ENCODE results near the gene ST13.

DNA sequence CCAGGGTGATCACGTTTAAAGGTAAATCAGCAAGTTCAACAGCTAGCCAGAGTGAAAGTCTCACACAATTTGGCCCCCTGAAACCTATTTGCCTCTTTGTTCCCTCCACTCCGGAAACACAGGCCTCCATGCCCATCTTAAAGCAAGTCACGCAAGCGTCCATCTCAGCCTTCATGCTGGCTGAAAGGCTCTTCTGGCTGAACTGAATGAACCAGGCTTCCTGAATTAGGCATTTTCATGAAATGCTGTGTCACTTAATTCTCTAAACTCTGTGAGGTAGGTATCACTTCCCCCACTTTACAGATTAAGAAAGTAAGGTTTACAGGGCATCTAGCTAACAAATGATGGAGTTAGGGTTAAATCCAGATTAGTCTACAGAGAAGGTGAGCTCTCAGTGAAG lies 38.7 kb downstream of the ST13 start:
- TF ChIP-seq, protein P1, sequence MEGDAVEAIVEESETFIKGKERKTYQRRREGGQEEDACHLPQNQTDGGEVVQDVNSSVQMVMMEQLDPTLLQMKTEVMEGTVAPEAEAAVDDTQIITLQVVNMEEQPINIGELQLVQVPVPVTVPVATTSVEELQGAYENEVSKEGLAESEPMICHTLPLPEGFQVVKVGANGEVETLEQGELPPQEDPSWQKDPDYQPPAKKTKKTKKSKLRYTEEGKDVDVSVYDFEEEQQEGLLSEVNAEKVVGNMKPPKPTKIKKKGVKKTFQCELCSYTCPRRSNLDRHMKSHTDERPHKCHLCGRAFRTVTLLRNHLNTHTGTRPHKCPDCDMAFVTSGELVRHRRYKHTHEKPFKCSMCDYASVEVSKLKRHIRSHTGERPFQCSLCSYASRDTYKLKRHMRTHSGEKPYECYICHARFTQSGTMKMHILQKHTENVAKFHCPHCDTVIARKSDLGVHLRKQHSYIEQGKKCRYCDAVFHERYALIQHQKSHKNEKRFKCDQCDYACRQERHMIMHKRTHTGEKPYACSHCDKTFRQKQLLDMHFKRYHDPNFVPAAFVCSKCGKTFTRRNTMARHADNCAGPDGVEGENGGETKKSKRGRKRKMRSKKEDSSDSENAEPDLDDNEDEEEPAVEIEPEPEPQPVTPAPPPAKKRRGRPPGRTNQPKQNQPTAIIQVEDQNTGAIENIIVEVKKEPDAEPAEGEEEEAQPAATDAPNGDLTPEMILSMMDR (conservative IDR thresholded peaks at IDR 0.05 in 1 of 2, IDR thresholded peaks at IDR 0.05 in 1 of 2; ENCODE audit: extremely low read depth in 1 of 2, insufficient read depth in 1 of 2, low read depth in 1 of 2, low read length in 2 of 2) = no peak
- TF ChIP-seq EZH2 (IDR thresholded peaks at IDR 0.05; ENCODE audit: borderline replicate concordance, low read length) = no peak

All from mammary epithelial cell (primary cell).